CD14-positive monocyte (primary cell): ENCODE data around the gene SHBG. TPM values are rescaled to one million over a fixed set of nuclear protein-coding genes. Genes with fewer than 3 reads are reported as not detected.

Source experiments
- DNase-seq, 3 donors: peaks; one replicate each; pipeline ENCODE4 v3.0.0-alpha.2; 2011 to 2022
- H2AFZ ChIP-seq: 2 replicates; pipeline ENCODE4 v1.6.0; 2012; ENCODE audit warnings: mild to moderate bottlenecking, low read depth, low read length, inconsistent platforms; ENCODE audit not compliant: insufficient read depth, poor library complexity, severe bottlenecking
- H3K27ac ChIP-seq, 2 donors: 1 replicate in 1 of 2; 2 replicates in 1 of 2; pipeline ENCODE4 v1.5.1; 2012 to 2013; ENCODE audit warnings: low read length in 2 of 2, control low read depth in 1 of 2, inconsistent platforms in 1 of 2, low read depth in 1 of 2, mild to moderate bottlenecking in 1 of 2
- H3K27me3 ChIP-seq, 2 donors: one replicate each; pipeline versions ENCODE4 v1.6.0 to v1.6.1; 2011 to 2013; ENCODE audit warnings: low read length in 2 of 2; ENCODE audit not compliant: control insufficient read depth in 2 of 2, insufficient read depth in 2 of 2
- H3K36me3 ChIP-seq, 2 donors: replicated peaks in 1 of 2; 1 replicate in 1 of 2; 2 replicates in 1 of 2; pipeline versions ENCODE4 v1.5.1 to v1.6.1; 2012 to 2013; ENCODE audit warnings: low read length in 2 of 2, control low read depth in 1 of 2, inconsistent platforms in 1 of 2, mild to moderate bottlenecking in 1 of 2; ENCODE audit not compliant: insufficient read depth in 2 of 2, control insufficient read depth in 1 of 2
- H3K4me1 ChIP-seq, 2 donors: 1 replicate in 1 of 2; 2 replicates in 1 of 2; pipeline versions ENCODE4 v1.5.1 to v1.6.1; 2012 to 2013; ENCODE audit warnings: low read length in 2 of 2, control low read depth in 1 of 2, inconsistent platforms in 1 of 2, mild to moderate bottlenecking in 1 of 2, moderate library complexity in 1 of 2; ENCODE audit not compliant: insufficient read depth in 2 of 2, control insufficient read depth in 1 of 2
- H3K4me2 ChIP-seq: replicated peaks from 2 replicates; pipeline ENCODE3; 2012; ENCODE audit warnings: low read length, moderate library complexity, mild to moderate bottlenecking; ENCODE audit not compliant: poor library complexity, severe bottlenecking; ENCODE audit errors: extremely low read depth
- H3K4me3 ChIP-seq, 3 experiments: fragments of 200-600 bp in 1 of 3; sonication (generic) in 1 of 3; replicated peaks in 1 of 3; 1 replicate in 2 of 3; 2 replicates in 1 of 3; pipeline ENCODE4 v1.5.1; 2011 to 2013; ENCODE audit warnings: low read length in 3 of 3, mild to moderate bottlenecking in 3 of 3, control low read depth in 2 of 3, low read depth in 2 of 3, inconsistent platforms in 1 of 3, moderate library complexity in 1 of 3
- H3K79me2 ChIP-seq: 2 replicates; pipeline ENCODE4 v1.6.0; 2012; ENCODE audit warnings: mild to moderate bottlenecking, control low read depth, inconsistent platforms, low read length, moderate library complexity; ENCODE audit not compliant: insufficient read depth
- H3K9ac ChIP-seq: 2 replicates; pipeline ENCODE4 v1.6.0; 2017; ENCODE audit warnings: low read length, mild to moderate bottlenecking; ENCODE audit not compliant: insufficient read depth, poor library complexity, severe bottlenecking
- H3K9me3 ChIP-seq, 2 donors: replicated peaks in 1 of 2; 1 replicate in 1 of 2; 2 replicates in 1 of 2; pipeline versions ENCODE4 v1.5.1 to v1.6.1; 2012 to 2013; ENCODE audit warnings: low read length in 2 of 2, control low read depth in 1 of 2; ENCODE audit not compliant: control insufficient read depth in 1 of 2, insufficient read depth in 1 of 2
- H4K20me1 ChIP-seq: 2 replicates; pipeline ENCODE4 v1.6.0; 2012; ENCODE audit warnings: mild to moderate bottlenecking, low read length, control low read depth, moderate library complexity; ENCODE audit not compliant: insufficient read depth
- H3K27ac Mint-ChIP-seq, 7 donors: one replicate each; pipeline ENCODE4 v1.8.0; 2020; ENCODE audit warnings: mild to moderate bottlenecking in 7 of 7, mixed read lengths in 7 of 7, moderate library complexity in 6 of 7, inconsistent platforms in 2 of 7
- H3K27me3 Mint-ChIP-seq, 3 donors: one replicate each; pipeline ENCODE4 v1.8.0; 2021 to 2022; ENCODE audit warnings: low read depth in 3 of 3, mild to moderate bottlenecking in 3 of 3, mixed read lengths in 3 of 3, moderate library complexity in 3 of 3, inconsistent platforms in 1 of 3
- H3K36me3 Mint-ChIP-seq, 2 donors: one replicate each; pipeline ENCODE4 v1.8.0; 2020; ENCODE audit warnings: mixed read lengths in 2 of 2, inconsistent platforms in 1 of 2, mild to moderate bottlenecking in 1 of 2
- H3K4me1 Mint-ChIP-seq: one replicate; pipeline ENCODE4 v1.8.0; 2020; ENCODE audit warnings: mild to moderate bottlenecking, mixed read lengths
- H3K4me3 Mint-ChIP-seq, 2 donors: one replicate each; pipeline ENCODE4 v1.8.0; 2020; ENCODE audit warnings: mild to moderate bottlenecking in 2 of 2, mixed read lengths in 2 of 2, moderate library complexity in 1 of 2
- H3K9me3 Mint-ChIP-seq, 7 donors: one replicate each; pipeline ENCODE4 v1.8.0; 2020 to 2022; ENCODE audit warnings: mixed read lengths in 7 of 7, mild to moderate bottlenecking in 6 of 7, moderate library complexity in 6 of 7, inconsistent platforms in 2 of 7
- WGBS: methylation state at CpG from one replicate; pipeline ENCODE4 v1.1.5; 2013; ENCODE audit warnings: missing lambda C conversion rate; ENCODE audit not compliant: insufficient coverage; 5-methylcytosine and 5-hydroxymethylcytosine counted together
- intact Hi-C, 2 donors: fragments of 100-400 bp; cut with micrococcal nuclease; formaldehyde crosslinking; loops; one replicate each; pipeline versions ENCODE4 v1.15.0 to v1.15.1; 2023
- polyA plus RNA-seq, 3 donors: library from polyadenylated mRNA; depleted of rRNA in 1 of 3; unstranded in 2 of 3; stranded (reverse) in 1 of 3; fragments of 300-500 nt in 2 of 3; fragments of >200 nt in 1 of 3; fragmentation: Illumina TruSeq in 2 of 3; gene quantifications; 1 replicate in 2 of 3; 2 replicates in 1 of 3; pipeline ENCODE4 v1.2.3, GENCODE V29; 2012 to 2021
- TF ChIP-seq, protein P1 (sequence below): fragments of 200-600 bp; IDR thresholded peaks from one replicate; pipeline ENCODE4 v1.8.0; 2022; ENCODE audit warnings: antibody characterized with exemption, mild to moderate bottlenecking

Gene SHBG
- polyA plus RNA-seq, 3 donors = 0.43 TPM; not detected in 1

DNA sequence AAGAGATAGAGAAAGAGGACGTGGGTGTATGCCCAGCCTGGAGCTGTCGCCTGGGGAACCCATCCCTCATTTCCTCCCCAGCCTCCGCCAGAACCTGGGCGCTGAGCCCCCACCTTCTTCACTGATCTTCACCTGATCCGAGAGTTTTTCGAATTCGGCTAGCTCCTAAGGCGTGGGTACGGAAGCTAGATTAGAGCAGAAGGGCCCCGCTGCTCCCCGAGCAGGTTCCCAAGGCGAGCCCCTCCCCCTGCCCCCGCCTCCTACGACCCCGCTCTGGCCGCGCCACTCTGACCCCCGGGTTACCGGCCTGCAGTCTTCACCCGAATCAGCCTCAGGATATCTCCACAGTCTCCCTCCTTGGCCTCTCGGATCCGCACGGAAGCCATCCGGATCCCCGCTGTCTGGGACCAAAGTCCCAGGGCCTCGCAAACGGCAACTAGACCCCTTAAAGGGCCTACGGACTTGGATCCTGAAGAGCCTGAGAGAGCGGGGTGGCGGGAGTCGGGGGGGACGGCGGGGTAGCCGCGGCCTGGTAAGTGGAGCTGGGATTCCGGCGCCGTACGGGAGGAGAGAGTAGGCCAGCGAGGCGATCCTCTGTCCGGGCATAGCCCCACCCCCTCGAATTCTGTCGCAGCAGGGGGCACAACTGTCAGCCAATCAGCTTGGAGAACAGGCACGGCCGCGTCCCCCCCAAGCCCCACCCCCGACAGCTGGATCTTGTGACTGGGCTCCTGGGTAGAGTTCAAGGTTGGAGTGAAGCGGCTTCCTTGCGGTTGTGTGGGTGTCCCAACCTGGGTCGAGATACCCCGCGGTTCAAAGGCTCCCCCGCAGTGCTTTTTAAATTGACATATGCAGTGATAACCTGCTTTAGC, 2.4 kb upstream of the SHBG start, which contains the start of gene SAT2:
SAT2 (minus strand) TSS at position 572 of the 872 bp plus-strand sequence; CDS start at position 386, 186 bp downstream.
- H3K4me3 Mint-ChIP-seq = peak within 1 kb of the TSS; percentile 92 to 93
- peak within 1 kb of the TSS; percentile 66 for H2AFZ ChIP-seq
- peak; percentile 88 to 92 (median 92) for DNase-seq

More for the DNA sequence above, 2.4 kb upstream of the SHBG start, which contains the start of gene SAT2:
- Histone ChIP-seq H3K4me3 (peak within 1 kb of the TSS; percentile 69 to 97 (median 80)), H3K27me3 (no peaks in the 10 kb centered on the region), H3K4me2 (peak within 1 kb of the TSS; percentile 97), H3K27ac (peak within 1 kb of the TSS; percentile 87 to 94), H3K4me1 (peaks cover 20 to 22% of the 10 kb centered on the region in 2 donors), H4K20me1 (no peaks in the 10 kb centered on the region), H3K79me2 (peaks cover 13% of the 10 kb centered on the region), H3K9ac (peak within 1 kb of the TSS; percentile 93), H3K9me3 (no peaks in the 10 kb centered on the region), H3K36me3 (no peaks in the 10 kb centered on the region)
- 0% methylated on average over 47 of the region's 54 CpGs for WGBS
- TF ChIP-seq, protein P1, sequence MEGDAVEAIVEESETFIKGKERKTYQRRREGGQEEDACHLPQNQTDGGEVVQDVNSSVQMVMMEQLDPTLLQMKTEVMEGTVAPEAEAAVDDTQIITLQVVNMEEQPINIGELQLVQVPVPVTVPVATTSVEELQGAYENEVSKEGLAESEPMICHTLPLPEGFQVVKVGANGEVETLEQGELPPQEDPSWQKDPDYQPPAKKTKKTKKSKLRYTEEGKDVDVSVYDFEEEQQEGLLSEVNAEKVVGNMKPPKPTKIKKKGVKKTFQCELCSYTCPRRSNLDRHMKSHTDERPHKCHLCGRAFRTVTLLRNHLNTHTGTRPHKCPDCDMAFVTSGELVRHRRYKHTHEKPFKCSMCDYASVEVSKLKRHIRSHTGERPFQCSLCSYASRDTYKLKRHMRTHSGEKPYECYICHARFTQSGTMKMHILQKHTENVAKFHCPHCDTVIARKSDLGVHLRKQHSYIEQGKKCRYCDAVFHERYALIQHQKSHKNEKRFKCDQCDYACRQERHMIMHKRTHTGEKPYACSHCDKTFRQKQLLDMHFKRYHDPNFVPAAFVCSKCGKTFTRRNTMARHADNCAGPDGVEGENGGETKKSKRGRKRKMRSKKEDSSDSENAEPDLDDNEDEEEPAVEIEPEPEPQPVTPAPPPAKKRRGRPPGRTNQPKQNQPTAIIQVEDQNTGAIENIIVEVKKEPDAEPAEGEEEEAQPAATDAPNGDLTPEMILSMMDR = no peak
- Mint-ChIP-seq H3K9me3 (peaks cover 0 to 3% (median 0%) of the 10 kb centered on the region in 7 donors), H3K27me3 (no peaks in the 10 kb centered on the region), H3K4me1 (peaks cover 18% of the 10 kb centered on the region), H3K36me3 (peaks cover 3 to 14% of the 10 kb centered on the region in 2 donors), H3K27ac (peak within 1 kb of the TSS; percentile 93 to 97 (median 95))
- intact Hi-C loops = loop anchor here (5.0 kb wide), 1 partner anchor 60 kb away; the partner anchor contains the start of genes TP53 (in 2 of the 2) and WRAP53 (in 2 of the 2)
